ENCODE measurements around the gene ANKLE1. TPM values are rescaled to one million over a fixed set of nuclear protein-coding genes. Genes with fewer than 3 reads are reported as not detected.

The ANKLE1 gene
- total RNA-seq, 1 experiment from 2014 or later: 16.5 TPM

DNA sequence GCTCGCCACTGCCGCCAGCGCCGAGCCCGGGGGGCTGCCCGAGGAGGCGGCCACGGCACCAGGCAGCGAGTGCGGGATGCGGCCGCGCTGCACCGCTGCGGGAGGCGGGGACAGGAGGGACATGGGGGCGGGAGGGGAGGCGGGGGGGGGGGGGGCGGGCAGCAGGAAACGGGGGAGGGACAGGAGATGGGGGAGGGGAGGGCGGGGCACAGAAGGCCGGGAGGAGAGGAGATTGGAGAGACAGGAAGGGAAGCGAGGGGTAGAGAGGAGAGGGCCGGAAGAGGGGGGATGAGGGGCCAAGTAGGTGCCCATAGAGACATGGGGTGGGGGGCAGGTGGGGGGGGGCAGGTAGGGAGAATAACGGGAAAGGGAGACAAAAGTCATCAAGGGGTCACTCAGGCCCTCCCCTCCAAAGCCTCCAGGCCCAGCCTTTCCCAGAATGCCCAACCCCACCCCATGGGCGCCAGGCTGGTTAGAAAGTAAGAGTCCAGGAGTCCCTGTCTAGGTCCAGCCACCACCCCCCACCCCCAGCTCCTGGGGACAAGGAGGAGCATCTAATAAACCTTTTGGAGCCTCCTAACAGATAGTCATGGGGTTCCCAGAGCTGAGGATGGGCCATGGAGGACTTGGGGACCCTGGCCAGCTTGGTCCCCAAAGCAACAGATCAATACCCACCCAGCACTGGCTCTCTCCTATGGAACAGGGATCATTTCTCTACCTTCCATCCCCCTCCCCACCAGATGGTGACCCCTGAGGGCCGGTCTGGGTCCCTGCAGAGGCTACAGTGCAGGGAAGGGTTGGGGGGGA lies 45.5 kb upstream of the ANKLE1 start:
- Histone ChIP-seq H3K4me1 (ENCODE audit: insufficient read depth, low read length) (no peaks in the 10 kb centered on the region), H2BK20ac (ENCODE audit: low read depth, low read length, poor library complexity, severe bottlenecking) (no peak overlapping the region), H3K79me1 (ENCODE audit: insufficient read depth, low read depth, low read length, poor library complexity, severe bottlenecking) (peaks cover 5% of the 10 kb centered on the region), H4K8ac (replicated peaks; ENCODE audit: insufficient read length, low read depth, low read length) (no peak overlapping the region), H3K18ac (ENCODE audit: insufficient read length, low read depth, low read length) (no peak overlapping the region), H3K9me3 (ENCODE audit: control insufficient read depth, low read depth, low read length) (no peaks in the 10 kb centered on the region), H3K23ac (ENCODE audit: insufficient read length, low read depth, low read length) (no peak overlapping the region), H3K4ac (ENCODE audit: low read depth, low read length) (no peak overlapping the region), H2BK5ac (ENCODE audit: insufficient read length, low read length) (no peak overlapping the region), H4K20me1 (ENCODE audit: control insufficient read depth, insufficient read depth, insufficient read length) (no peaks in the 10 kb centered on the region), H2AK5ac (ENCODE audit: insufficient read length, low read length) (no peak overlapping the region), H3K56ac (ENCODE audit: insufficient read length, low read depth, low read length) (no peak overlapping the region), H3K27me3 (ENCODE audit: insufficient read depth, low read length) (no peaks in the 10 kb centered on the region), H2BK15ac (ENCODE audit: low read depth, low read length) (no peak overlapping the region), H3K23me2 (ENCODE audit: insufficient read length, low read depth, low read length, poor library complexity, severe bottlenecking) (peaks cover 6% of the 10 kb centered on the region), H2BK120ac (ENCODE audit: low read depth, low read length, poor library complexity, severe bottlenecking) (no peak overlapping the region), H3K9ac (ENCODE audit: extremely low read depth, insufficient read length, low read length) (no peak overlapping the region), H3T11ph (ENCODE audit: low read length) (no peak overlapping the region), H3K4me2 (ENCODE audit: insufficient read depth, insufficient read length, low read length) (peak overlapping the region; percentile 69), H4K91ac (ENCODE audit: insufficient read length, low read depth, low read length) (no peak overlapping the region), H3K27ac (ENCODE audit: insufficient read length, low read depth, low read length) (no peak overlapping the region), H3K79me2 (ENCODE audit: insufficient read depth, low read length) (peaks cover 8% of the 10 kb centered on the region), H3K14ac (ENCODE audit: insufficient read depth, low read length) (peak overlapping the region; percentile 18; the same call in 1 of the 2 replicates), H2BK12ac (ENCODE audit: insufficient read length, low read depth, low read length) (no peak overlapping the region), H2AFZ (ENCODE audit: low read length) (no peak overlapping the region), H4K5ac (ENCODE audit: insufficient read length, low read depth, low read length) (no peak overlapping the region)
- TF ChIP-seq, protein P1, sequence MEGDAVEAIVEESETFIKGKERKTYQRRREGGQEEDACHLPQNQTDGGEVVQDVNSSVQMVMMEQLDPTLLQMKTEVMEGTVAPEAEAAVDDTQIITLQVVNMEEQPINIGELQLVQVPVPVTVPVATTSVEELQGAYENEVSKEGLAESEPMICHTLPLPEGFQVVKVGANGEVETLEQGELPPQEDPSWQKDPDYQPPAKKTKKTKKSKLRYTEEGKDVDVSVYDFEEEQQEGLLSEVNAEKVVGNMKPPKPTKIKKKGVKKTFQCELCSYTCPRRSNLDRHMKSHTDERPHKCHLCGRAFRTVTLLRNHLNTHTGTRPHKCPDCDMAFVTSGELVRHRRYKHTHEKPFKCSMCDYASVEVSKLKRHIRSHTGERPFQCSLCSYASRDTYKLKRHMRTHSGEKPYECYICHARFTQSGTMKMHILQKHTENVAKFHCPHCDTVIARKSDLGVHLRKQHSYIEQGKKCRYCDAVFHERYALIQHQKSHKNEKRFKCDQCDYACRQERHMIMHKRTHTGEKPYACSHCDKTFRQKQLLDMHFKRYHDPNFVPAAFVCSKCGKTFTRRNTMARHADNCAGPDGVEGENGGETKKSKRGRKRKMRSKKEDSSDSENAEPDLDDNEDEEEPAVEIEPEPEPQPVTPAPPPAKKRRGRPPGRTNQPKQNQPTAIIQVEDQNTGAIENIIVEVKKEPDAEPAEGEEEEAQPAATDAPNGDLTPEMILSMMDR (conservative IDR thresholded peaks at IDR 0.05): no peak
- H3K9me3 Mint-ChIP-seq: no peaks in the 10 kb centered on the region
- peak overlapping the region in 2 of 3 experiments; percentile 35 to 68; a peak in 1 of 7 replicates for H3K27ac Mint-ChIP-seq
- peak; percentile 84 for DNase-seq
- peak overlapping the region; percentile 81 to 87 for H3K4me3 Mint-ChIP-seq
- no CpG with 5 or more reads among the region's 27 CpGs for WGBS (ENCODE audit: extremely low coverage, insufficient read length, low lambda C conversion rate)
- H3K36me3 Mint-ChIP-seq (ENCODE audit: insufficient read depth in 1 of 3, low read depth in 3 of 3): peaks cover 19 to 66% (median 51%) of the 10 kb centered on the region in 3 experiments; a peak in 6 of 7 replicates
- H3K4me1 Mint-ChIP-seq: peaks cover 20% of the 10 kb centered on the region in 2 experiments
- no peaks in the 10 kb centered on the region for H3K27me3 Mint-ChIP-seq (ENCODE audit: low read depth)

Data from H9 (cell line).